GM18951 (cell line): ENCODE results near the gene EVA1C.
"Not testable (repeated sequence)": the region's sequence is repeated elsewhere in the genome, so short reads cannot be mapped to it uniquely, and the experiment has no call there.

Source experiments
- POLR2A ChIP-seq: IDR thresholded peaks from 4 replicates; pipeline ENCODE4 v1.6.1; 2011; ENCODE audit warnings: mild to moderate bottlenecking; ENCODE audit not compliant: insufficient read length, insufficient read depth; ENCODE audit errors: extremely low read depth
- in situ Hi-C: fragments of 300-500 bp; cut with MboI; formaldehyde crosslinking; loops from one replicate; pipeline ENCODE4 v1.12.0; 2022; ENCODE audit warnings: low sequenced_read_pairs, mixed read lengths, inconsistent platforms; ENCODE audit not compliant: unreplicated experiment

Gene EVA1C

GRCh38 chr21:32452641-32453040 lies 40.1 kb downstream of the EVA1C start:
- in situ Hi-C loops = no loop called here
- TF ChIP-seq POLR2A = no peak

- TF ChIP-seq POLR2A = no peak
- in situ Hi-C loops = no loop called here
Observed at GRCh38 chr21:32455548-32455947, 43.0 kb downstream of the EVA1C start.

- no peak for TF ChIP-seq POLR2A
Observed at GRCh38 chr21:32456497-32456918, 44.0 kb downstream of the EVA1C start.

GRCh38 chr21:32457360-32457840 lies 44.9 kb downstream of the EVA1C start:
- TF ChIP-seq POLR2A = no peak
- in situ Hi-C loops = no loop called here

More at GRCh38 chr21:32456497-32456918, 44.0 kb downstream of the EVA1C start:
- in situ Hi-C loops = no loop called here

GRCh38 chr21:32457962-32458361 lies 45.5 kb downstream of the EVA1C start:
- in situ Hi-C loops = no loop called here
- TF ChIP-seq POLR2A = no peak

GRCh38 chr21:32459972-32460371 lies 47.5 kb downstream of the EVA1C start:
- no peak for TF ChIP-seq POLR2A
- in situ Hi-C loops = no loop called here

- TF ChIP-seq POLR2A = no peak
- in situ Hi-C loops = no loop called here
Observed at GRCh38 chr21:32461503-32461902, 49.0 kb downstream of the EVA1C start.

GRCh38 chr21:32462564-32462963 lies 50.1 kb downstream of the EVA1C start:
- in situ Hi-C loops = not testable (repeated sequence)

GRCh38 chr21:32463367-32463766 lies 50.9 kb downstream of the EVA1C start:
- in situ Hi-C loops = no loop called here
- TF ChIP-seq POLR2A = no peak

GRCh38 chr21:32463889-32464300 lies 51.4 kb downstream of the EVA1C start:
- in situ Hi-C loops = no loop called here
- no peak for TF ChIP-seq POLR2A

- TF ChIP-seq POLR2A = no peak
- in situ Hi-C loops = no loop called here
Observed at GRCh38 chr21:32467291-32467690, 54.8 kb downstream of the EVA1C start.

GRCh38 chr21:32468681-32469111 lies 56.2 kb downstream of the EVA1C start:
- in situ Hi-C loops = no loop called here
- no peak for TF ChIP-seq POLR2A

GRCh38 chr21:32469628-32470027 lies 57.1 kb downstream of the EVA1C start:
- no peak for TF ChIP-seq POLR2A
- in situ Hi-C loops = no loop called here

GRCh38 chr21:32470206-32470605 lies 57.7 kb downstream of the EVA1C start:
- in situ Hi-C loops = no loop called here
- TF ChIP-seq POLR2A = no peak
